ENCODE measurements around the gene ARID5A.

GRCh38 chr2:96528006-96528699, 8.4 kb upstream of the ARID5A start:
- TF ChIP-seq EZH2 (IDR thresholded peaks at IDR 0.05; ENCODE audit: insufficient read depth, poor library complexity, severe bottlenecking) (no peak), EZH2phosphoT487 (IDR thresholded peaks at IDR 0.05; ENCODE audit: insufficient read depth, low read depth) (no peak)

All from GM23248 (cell line).